Smooth muscle cell (in vitro differentiated cells): ENCODE measurements around the gene SLC37A1. TPM values are rescaled to one million over a fixed set of nuclear protein-coding genes. Genes with fewer than 3 reads are reported as not detected.

Experiments
- DNase-seq: peaks from one replicate; lab custom pipeline; 2025; ENCODE audit not compliant: unreplicated experiment; lab: John Stamatoyannopoulos, UW
- H2AFZ ChIP-seq: fragments of 200-600 bp; sonication (generic); 2 replicates; pipeline ENCODE4 v1.6.0; 2016; ENCODE audit warnings: antibody characterized with exemption, low read depth, mild to moderate bottlenecking
- H3F3A ChIP-seq: fragments of 200-600 bp; sonication (generic); 2 replicates; pipeline ENCODE4 v1.6.0; 2017; ENCODE audit warnings: antibody characterized with exemption, low read depth
- H3K27ac ChIP-seq: fragments of 200-600 bp; sonication (generic); 2 replicates; pipeline ENCODE4 v1.5.1; 2016; ENCODE audit warnings: low read depth, mild to moderate bottlenecking
- H3K27me3 ChIP-seq: fragments of 200-600 bp; sonication (generic); 2 replicates; pipeline ENCODE4 v1.6.1; 2016; ENCODE audit warnings: low read depth, mild to moderate bottlenecking
- H3K36me3 ChIP-seq: fragments of 200-600 bp; sonication (generic); 2 replicates; pipeline ENCODE4 v1.5.1; 2016; ENCODE audit warnings: low read depth
- H3K4me1 ChIP-seq: fragments of 200-600 bp; sonication (generic); 2 replicates; pipeline ENCODE4 v1.5.1; 2016; ENCODE audit warnings: low read depth
- H3K4me2 ChIP-seq: fragments of 200-600 bp; sonication (generic); 2 replicates; pipeline ENCODE4 v1.6.0; 2016; ENCODE audit warnings: mild to moderate bottlenecking
- H3K4me3 ChIP-seq: fragments of 200-600 bp; sonication (generic); 2 replicates; pipeline ENCODE4 v1.5.1; 2016; ENCODE audit warnings: mild to moderate bottlenecking
- H3K79me2 ChIP-seq: fragments of 200-600 bp; sonication (generic); 2 replicates; pipeline ENCODE4 v1.6.0; 2016; ENCODE audit warnings: low read depth, mild to moderate bottlenecking
- H3K9ac ChIP-seq: fragments of 200-600 bp; sonication (generic); 2 replicates; pipeline ENCODE4 v1.6.0; 2016; ENCODE audit warnings: low read depth
- H3K9me3 ChIP-seq: fragments of 200-600 bp; sonication (generic); replicated peaks from 2 replicates; pipeline ENCODE4 v1.5.1; 2016; ENCODE audit warnings: low read depth
- H4K20me1 ChIP-seq: fragments of 200-600 bp; sonication (generic); 2 replicates; pipeline ENCODE4 v1.6.0; 2016; ENCODE audit warnings: low read depth
- CTCF ChIP-seq: fragments of 200-600 bp; sonication (generic); IDR thresholded peaks from 2 replicates; pipeline ENCODE4 v1.5.1; 2017; ENCODE audit warnings: borderline replicate concordance, mild to moderate bottlenecking, antibody characterized with exemption; ENCODE audit not compliant: insufficient read depth, poor library complexity, severe bottlenecking
- WGBS: methylation state at CpG from one replicate; pipeline ENCODE4 v1.1.7; 2016; ENCODE audit warnings: low lambda C conversion rate; 5-methylcytosine and 5-hydroxymethylcytosine counted together
- polyA plus RNA-seq: library from polyadenylated mRNA; unstranded; fragments of >200 nt; fragmentation: Nextera tagmentation; extraction: Ambion mirVana; gene quantifications from 2 replicates; pipeline ENCODE4 v1.2.1, GENCODE V29; 2016
- total RNA-seq: library from RNA; depleted of rRNA; stranded (reverse); fragments of >200 nt; gene quantifications from 2 replicates; pipeline ENCODE4 v1.2.3, GENCODE V29; 2014

SLC37A1 gene
- total and polyA plus RNA-seq, 2 experiments from 2014 or later = 15.0 to 18.0 TPM

- no peaks in the 10 kb centered on the region for H4K20me1 ChIP-seq
- H3K9me3 ChIP-seq = no peaks in the 10 kb centered on the region
- H3K79me2 ChIP-seq = no peaks in the 10 kb centered on the region
- no peak overlapping the region for H2AFZ ChIP-seq
- H3K9ac ChIP-seq = no peak overlapping the region
- no peaks in the 10 kb centered on the region for H3K4me1 ChIP-seq
- no peak overlapping the region for H3K4me3 ChIP-seq
- H3K27me3 ChIP-seq = no peaks in the 10 kb centered on the region
- DNase-seq = no peak
- no peaks in the 10 kb centered on the region for H3F3A ChIP-seq
- no peak for TF ChIP-seq CTCF
- H3K27ac ChIP-seq = no peak overlapping the region
- H3K36me3 ChIP-seq = no peaks in the 10 kb centered on the region
- H3K4me2 ChIP-seq = no peak overlapping the region
- 93% methylated on average over 11 of the region's 11 CpGs for WGBS
Observed at GRCh38 chr21:42597487-42598158, 84.0 kb downstream of the SLC37A1 start.

GRCh38 chr21:42598159-42598735 lies 84.6 kb downstream of the SLC37A1 start:
- Histone ChIP-seq H3K4me1 (no peaks in the 10 kb centered on the region), H3K27me3 (no peaks in the 10 kb centered on the region), H3K36me3 (no peaks in the 10 kb centered on the region), H3K79me2 (no peaks in the 10 kb centered on the region), H3K9me3 (no peaks in the 10 kb centered on the region), H4K20me1 (no peaks in the 10 kb centered on the region), H3K4me2 (no peak overlapping the region), H2AFZ (no peak overlapping the region), H3K9ac (no peak overlapping the region), H3K4me3 (no peak overlapping the region), H3F3A (no peaks in the 10 kb centered on the region), H3K27ac (no peak overlapping the region)
- no peak for TF ChIP-seq CTCF
- 94% methylated on average over 11 of the region's 11 CpGs for WGBS
- DNase-seq = no peak

GRCh38 chr21:42599486-42599885 lies 85.8 kb downstream of the SLC37A1 start:
- no peak for DNase-seq
- Histone ChIP-seq H2AFZ (no peak overlapping the region), H3K4me2 (no peak overlapping the region), H3K27me3 (no peaks in the 10 kb centered on the region), H3K4me3 (no peak overlapping the region), H3K79me2 (no peaks in the 10 kb centered on the region), H3K36me3 (no peaks in the 10 kb centered on the region), H3F3A (no peaks in the 10 kb centered on the region), H4K20me1 (no peaks in the 10 kb centered on the region), H3K27ac (no peak overlapping the region), H3K9ac (no peak overlapping the region), H3K4me1 (no peaks in the 10 kb centered on the region), H3K9me3 (no peaks in the 10 kb centered on the region)
- TF ChIP-seq CTCF = no peak
- 86% methylated on average over 4 of the region's 4 CpGs for WGBS

- no peak for TF ChIP-seq CTCF
- H3K4me2 ChIP-seq = no peak overlapping the region
- H3K9ac ChIP-seq = no peak overlapping the region
- H4K20me1 ChIP-seq = no peaks in the 10 kb centered on the region
- no peaks in the 10 kb centered on the region for H3K4me1 ChIP-seq
- no peaks in the 10 kb centered on the region for H3K36me3 ChIP-seq
- no peak overlapping the region for H3K27ac ChIP-seq
- H3K79me2 ChIP-seq = no peaks in the 10 kb centered on the region
- no peak for DNase-seq
- no peaks in the 10 kb centered on the region for H3K27me3 ChIP-seq
- no peak overlapping the region for H2AFZ ChIP-seq
- H3K9me3 ChIP-seq = no peaks in the 10 kb centered on the region
- no peak overlapping the region for H3K4me3 ChIP-seq
- H3F3A ChIP-seq = no peaks in the 10 kb centered on the region
- WGBS = 85% methylated on average over 8 of the region's 8 CpGs
Observed at GRCh38 chr21:42599962-42600361, 86.3 kb downstream of the SLC37A1 start.
